H9 (cell line): ENCODE data around the gene FOXO6. TPM values are rescaled to one million over a fixed set of nuclear protein-coding genes. Genes with fewer than 3 reads are reported as not detected.
A peak's percentile ranks its signal among the peaks of the same experiment; 100 is the strongest.

Experiments used
- DNase-seq: peaks from one replicate; pipeline ENCODE4 v3.0.0-alpha.2; 2017
- H2AFZ ChIP-seq: one replicate; pipeline ENCODE4 v1.6.1; 2013; ENCODE audit warnings: mild to moderate bottlenecking, low read length, control low read depth, moderate library complexity
- H2AK5ac ChIP-seq: 2 replicates; pipeline ENCODE4 v1.6.1; 2013; ENCODE audit warnings: low read length, control low read depth, mixed read lengths; ENCODE audit not compliant: insufficient read length
- H2BK120ac ChIP-seq: one replicate; pipeline ENCODE4 v1.6.1; 2013; ENCODE audit warnings: low read depth, mild to moderate bottlenecking, low read length, control low read depth, inconsistent platforms; ENCODE audit not compliant: poor library complexity, severe bottlenecking
- H2BK12ac ChIP-seq: 2 replicates; pipeline ENCODE4 v1.6.1; 2013; ENCODE audit warnings: low read length, control low read depth, mixed read lengths, low read depth; ENCODE audit not compliant: insufficient read length
- H2BK15ac ChIP-seq: 2 replicates; pipeline ENCODE4 v1.6.1; 2013; ENCODE audit warnings: low read depth, low read length, control low read depth
- H2BK20ac ChIP-seq: one replicate; pipeline ENCODE4 v1.6.1; 2013; ENCODE audit warnings: low read depth, mild to moderate bottlenecking, low read length, control low read depth, inconsistent platforms; ENCODE audit not compliant: poor library complexity, severe bottlenecking
- H2BK5ac ChIP-seq: 2 replicates; pipeline ENCODE4 v1.6.1; 2013; ENCODE audit warnings: low read length, control low read depth, mixed read lengths; ENCODE audit not compliant: insufficient read length
- H3K14ac ChIP-seq: 2 replicates; pipeline ENCODE4 v1.6.1; 2013; ENCODE audit warnings: low read length, control low read depth; ENCODE audit not compliant: insufficient read depth
- H3K18ac ChIP-seq: 2 replicates; pipeline ENCODE4 v1.6.1; 2013; ENCODE audit warnings: low read depth, mild to moderate bottlenecking, mixed read lengths, low read length, control low read depth; ENCODE audit not compliant: insufficient read length
- H3K23ac ChIP-seq: 2 replicates; pipeline ENCODE4 v1.6.1; 2013; ENCODE audit warnings: low read length, control low read depth, mixed read lengths, low read depth; ENCODE audit not compliant: insufficient read length
- H3K23me2 ChIP-seq: 2 replicates; pipeline ENCODE4 v1.6.1; 2013; ENCODE audit warnings: low read depth, mild to moderate bottlenecking, mixed read lengths, low read length, control low read depth; ENCODE audit not compliant: insufficient read length, poor library complexity, severe bottlenecking
- H3K27ac ChIP-seq: 2 replicates; pipeline ENCODE4 v1.5.1; 2013; ENCODE audit warnings: low read length, control low read depth, mixed read lengths, low read depth; ENCODE audit not compliant: insufficient read length
- H3K27me3 ChIP-seq: 2 replicates; pipeline ENCODE4 v1.6.1; 2013; ENCODE audit warnings: low read length, control low read depth, inconsistent platforms; ENCODE audit not compliant: insufficient read depth
- H3K4ac ChIP-seq: 2 replicates; pipeline ENCODE4 v1.6.1; 2013; ENCODE audit warnings: low read depth, mild to moderate bottlenecking, control low read depth, inconsistent platforms, low read length, moderate library complexity
- H3K4me1 ChIP-seq: 2 replicates; pipeline ENCODE4 v1.6.1; 2013; ENCODE audit warnings: low read length, control low read depth, inconsistent platforms; ENCODE audit not compliant: insufficient read depth
- H3K4me2 ChIP-seq: 2 replicates; pipeline ENCODE4 v1.6.1; 2013; ENCODE audit warnings: low read length, control low read depth, mixed read lengths; ENCODE audit not compliant: insufficient read length, insufficient read depth
- H3K56ac ChIP-seq: 2 replicates; pipeline ENCODE4 v1.6.1; 2013; ENCODE audit warnings: low read depth, mild to moderate bottlenecking, mixed read lengths, low read length, control low read depth; ENCODE audit not compliant: insufficient read length
- H3K79me1 ChIP-seq: 2 replicates; pipeline ENCODE4 v1.6.1; 2013; ENCODE audit warnings: low read depth, mild to moderate bottlenecking, moderate library complexity, low read length, control low read depth, inconsistent platforms; ENCODE audit not compliant: insufficient read depth, poor library complexity, severe bottlenecking
- H3K79me2 ChIP-seq: 2 replicates; pipeline ENCODE4 v1.6.1; 2013; ENCODE audit warnings: low read length, control low read depth, inconsistent platforms; ENCODE audit not compliant: insufficient read depth
- H3K9ac ChIP-seq: 2 replicates; pipeline ENCODE4 v1.6.1; 2013; ENCODE audit warnings: low read length, control low read depth, mixed read lengths; ENCODE audit not compliant: insufficient read length; ENCODE audit errors: extremely low read depth
- H3K9me3 ChIP-seq: one replicate; pipeline ENCODE4 v1.6.1; 2013; ENCODE audit warnings: low read depth, low read length, inconsistent platforms; ENCODE audit not compliant: control insufficient read depth
- H3T11ph ChIP-seq: one replicate; pipeline ENCODE4 v1.6.1; 2013; ENCODE audit warnings: mild to moderate bottlenecking, low read length, control low read depth, inconsistent platforms
- H4K20me1 ChIP-seq: one replicate; pipeline ENCODE4 v1.6.1; 2013; ENCODE audit not compliant: control insufficient read depth, insufficient read length, insufficient read depth
- H4K5ac ChIP-seq: 2 replicates; pipeline ENCODE4 v1.6.1; 2013; ENCODE audit warnings: low read depth, mild to moderate bottlenecking, mixed read lengths, low read length, control low read depth; ENCODE audit not compliant: insufficient read length
- H4K8ac ChIP-seq: replicated peaks from 2 replicates; pipeline ENCODE4 v1.6.1; 2013; ENCODE audit warnings: low read length, control low read depth, mixed read lengths, low read depth; ENCODE audit not compliant: insufficient read length
- H4K91ac ChIP-seq: 2 replicates; pipeline ENCODE4 v1.6.1; 2013; ENCODE audit warnings: low read depth, mild to moderate bottlenecking, moderate library complexity, mixed read lengths, low read length, control low read depth; ENCODE audit not compliant: insufficient read length
- H3K27ac Mint-ChIP-seq, 3 experiments: 2 replicates in 2 of 3; 3 replicates in 1 of 3; pipeline ENCODE4 v1.8.0; 2020 to 2021; ENCODE audit warnings: mixed read lengths in 3 of 3, mild to moderate bottlenecking in 1 of 3, moderate library complexity in 1 of 3
- H3K27me3 Mint-ChIP-seq: 2 replicates; pipeline ENCODE4 v1.8.0; 2021; ENCODE audit warnings: low read depth, mild to moderate bottlenecking, moderate library complexity, mixed read lengths
- H3K36me3 Mint-ChIP-seq, 3 experiments: 2 replicates in 2 of 3; 3 replicates in 1 of 3; pipeline ENCODE4 v1.8.0; 2020 to 2021; ENCODE audit warnings: low read depth in 3 of 3, mixed read lengths in 3 of 3; ENCODE audit not compliant: insufficient read depth in 1 of 3
- H3K4me1 Mint-ChIP-seq, 2 experiments: 2 replicates each; pipeline ENCODE4 v1.8.0; 2020; ENCODE audit warnings: mixed read lengths in 2 of 2
- H3K4me3 Mint-ChIP-seq, 2 experiments: 2 replicates in 1 of 2; 3 replicates in 1 of 2; pipeline ENCODE4 v1.8.0; 2020 to 2021; ENCODE audit warnings: mild to moderate bottlenecking in 2 of 2, mixed read lengths in 2 of 2, moderate library complexity in 1 of 2
- H3K9me3 Mint-ChIP-seq, 2 experiments: 2 replicates in 1 of 2; 3 replicates in 1 of 2; pipeline ENCODE4 v1.8.0; 2020; ENCODE audit warnings: mild to moderate bottlenecking in 2 of 2, mixed read lengths in 2 of 2, moderate library complexity in 1 of 2
- WGBS: extraction: QIAGEN DNeasy Blood & Tissue Kit; methylation state at CpG from one replicate; pipeline ENCODE4 v1.1.7; 2013; ENCODE audit warnings: missing lambda C conversion rate, low lambda C conversion rate, mixed read lengths; ENCODE audit not compliant: insufficient read length; ENCODE audit errors: extremely low coverage; 5-methylcytosine and 5-hydroxymethylcytosine counted together
- total RNA-seq: library from RNA; stranded (reverse); gene quantifications from 2 replicates; pipeline ENCODE4 v1.2.1, GENCODE V29; 2021
- TF ChIP-seq, protein P1 (sequence below): fragments of 200-600 bp; sonication (generic); conservative IDR thresholded peaks from 3 replicates; pipeline ENCODE4 v1.8.0; 2021; ENCODE audit warnings: antibody characterized with exemption, mild to moderate bottlenecking

FOXO6 gene
- total RNA-seq, 1 experiment from 2014 or later, result 0.83 TPM

DNA sequence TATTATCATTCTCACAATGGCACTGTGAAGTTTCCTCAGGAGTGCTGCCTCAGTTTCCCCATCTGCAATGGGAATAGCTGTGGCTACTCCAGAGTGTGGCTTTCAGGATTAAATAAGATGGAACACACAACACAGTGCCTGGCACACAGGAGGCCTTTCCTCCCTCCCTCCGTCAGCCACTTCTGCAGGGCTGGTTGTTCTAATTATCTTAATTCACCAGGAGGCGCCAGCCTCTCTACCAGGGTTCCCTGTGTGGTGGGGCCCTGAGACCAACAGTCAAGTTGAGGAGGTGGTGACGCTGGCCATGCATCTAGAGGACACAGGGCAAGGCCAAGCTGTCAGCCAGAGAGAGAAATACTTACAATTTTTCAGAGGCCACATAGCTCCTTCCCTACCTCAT, 6.3 kb upstream of the FOXO6 start:
- Mint-ChIP-seq H3K4me1 (peaks cover 29 to 35% of the 10 kb centered on the region in 2 experiments), H3K27me3 (peaks cover 24% of the 10 kb centered on the region), H3K9me3 (no peaks in the 10 kb centered on the region; a peak in 1 of 5 replicates), H3K4me3 (no peak overlapping the region), H3K27ac (no peak overlapping the region), H3K36me3 (no peaks in the 10 kb centered on the region)
- Histone ChIP-seq H4K8ac (no peak overlapping the region), H3K4ac (no peak overlapping the region), H3K9ac (no peak overlapping the region), H4K91ac (no peak overlapping the region), H2BK20ac (no peak overlapping the region), H3K23ac (no peak overlapping the region), H3K9me3 (no peaks in the 10 kb centered on the region), H3T11ph (no peak overlapping the region), H3K79me1 (no peaks in the 10 kb centered on the region), H4K5ac (no peak overlapping the region), H3K4me2 (no peak overlapping the region), H3K27ac (no peak overlapping the region), H3K14ac (no peak overlapping the region), H2AFZ (no peak overlapping the region), H2BK15ac (no peak overlapping the region), H3K23me2 (no peaks in the 10 kb centered on the region), H3K56ac (no peak overlapping the region), H3K4me1 (no peaks in the 10 kb centered on the region; the same call in 1 of the 2 replicates), H3K18ac (no peak overlapping the region), H2AK5ac (no peak overlapping the region), H4K20me1 (no peaks in the 10 kb centered on the region), H2BK120ac (no peak overlapping the region), H3K79me2 (no peaks in the 10 kb centered on the region), H3K27me3 (no peaks in the 10 kb centered on the region), H2BK5ac (no peak overlapping the region), H2BK12ac (no peak overlapping the region)
- WGBS, result no CpG with 5 or more reads among the region's 3 CpGs
- DNase-seq, result peak; percentile 41
- TF ChIP-seq, protein P1, sequence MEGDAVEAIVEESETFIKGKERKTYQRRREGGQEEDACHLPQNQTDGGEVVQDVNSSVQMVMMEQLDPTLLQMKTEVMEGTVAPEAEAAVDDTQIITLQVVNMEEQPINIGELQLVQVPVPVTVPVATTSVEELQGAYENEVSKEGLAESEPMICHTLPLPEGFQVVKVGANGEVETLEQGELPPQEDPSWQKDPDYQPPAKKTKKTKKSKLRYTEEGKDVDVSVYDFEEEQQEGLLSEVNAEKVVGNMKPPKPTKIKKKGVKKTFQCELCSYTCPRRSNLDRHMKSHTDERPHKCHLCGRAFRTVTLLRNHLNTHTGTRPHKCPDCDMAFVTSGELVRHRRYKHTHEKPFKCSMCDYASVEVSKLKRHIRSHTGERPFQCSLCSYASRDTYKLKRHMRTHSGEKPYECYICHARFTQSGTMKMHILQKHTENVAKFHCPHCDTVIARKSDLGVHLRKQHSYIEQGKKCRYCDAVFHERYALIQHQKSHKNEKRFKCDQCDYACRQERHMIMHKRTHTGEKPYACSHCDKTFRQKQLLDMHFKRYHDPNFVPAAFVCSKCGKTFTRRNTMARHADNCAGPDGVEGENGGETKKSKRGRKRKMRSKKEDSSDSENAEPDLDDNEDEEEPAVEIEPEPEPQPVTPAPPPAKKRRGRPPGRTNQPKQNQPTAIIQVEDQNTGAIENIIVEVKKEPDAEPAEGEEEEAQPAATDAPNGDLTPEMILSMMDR, result peak; percentile 48
